Mesendoderm (in vitro differentiated cells): Measurements from ENCODE around the gene RGS17.

ENCODE experiments used
- DNase-seq: peaks from one replicate; pipeline ENCODE4 v3.0.0; 2013
- H2AK5ac ChIP-seq: 2 replicates; pipeline ENCODE4 v1.6.1; 2013; ENCODE audit warnings: low read length, inconsistent platforms
- H2BK120ac ChIP-seq: 2 replicates; pipeline ENCODE4 v1.6.1; 2013; ENCODE audit warnings: low read depth, mild to moderate bottlenecking, low read length, moderate library complexity, mixed read lengths
- H2BK15ac ChIP-seq: replicated peaks from 2 replicates; pipeline ENCODE4 v1.6.1; 2013; ENCODE audit warnings: low read depth, mild to moderate bottlenecking, moderate library complexity
- H2BK5ac ChIP-seq: 2 replicates; pipeline ENCODE4 v1.6.1; 2013; ENCODE audit warnings: low read length, inconsistent platforms
- H3K18ac ChIP-seq: 2 replicates; pipeline ENCODE4 v1.6.1; 2013; ENCODE audit warnings: mild to moderate bottlenecking, low read length, mixed read lengths
- H3K23ac ChIP-seq: one replicate; pipeline ENCODE4 v1.6.1; 2013; ENCODE audit warnings: low read length
- H3K27ac ChIP-seq: 2 replicates; pipeline ENCODE4 v1.5.1; 2013; ENCODE audit warnings: low read depth, mild to moderate bottlenecking, inconsistent platforms, low read length, moderate library complexity
- H3K27me3 ChIP-seq: 2 replicates; pipeline ENCODE4 v1.6.1; 2013; ENCODE audit warnings: low read length, control low read depth, mild to moderate bottlenecking, inconsistent platforms; ENCODE audit not compliant: insufficient read depth, poor library complexity
- H3K36me3 ChIP-seq: 2 replicates; pipeline ENCODE4 v1.6.1; 2013; ENCODE audit warnings: low read length, inconsistent platforms; ENCODE audit not compliant: control insufficient read depth, insufficient read depth
- H3K4ac ChIP-seq: one replicate; pipeline ENCODE4 v1.6.1; 2013; ENCODE audit warnings: low read depth, mild to moderate bottlenecking, low read length, moderate library complexity
- H3K4me1 ChIP-seq: 2 replicates; pipeline ENCODE4 v1.6.1; 2013; ENCODE audit warnings: low read depth, low read length, inconsistent platforms; ENCODE audit not compliant: control insufficient read depth
- H3K4me2 ChIP-seq: 2 replicates; pipeline ENCODE4 v1.6.1; 2013; ENCODE audit warnings: low read length
- H3K4me3 ChIP-seq: 2 replicates; pipeline ENCODE4 v1.5.1; 2013; ENCODE audit warnings: mild to moderate bottlenecking, low read length
- H3K56ac ChIP-seq: one replicate; pipeline ENCODE4 v1.6.1; 2013; ENCODE audit warnings: low read length
- H3K79me1 ChIP-seq: 2 replicates; pipeline ENCODE4 v1.6.1; 2013; ENCODE audit warnings: low read length, inconsistent platforms
- H3K79me2 ChIP-seq: 2 replicates; pipeline ENCODE4 v1.6.1; 2013; ENCODE audit warnings: mild to moderate bottlenecking, low read length; ENCODE audit not compliant: control insufficient read depth, insufficient read depth
- H3K9ac ChIP-seq: 2 replicates; pipeline ENCODE4 v1.6.1; 2013; ENCODE audit warnings: low read length, inconsistent platforms
- H4K5ac ChIP-seq: one replicate; pipeline ENCODE4 v1.6.1; 2013; ENCODE audit warnings: low read length
- H4K8ac ChIP-seq: one replicate; pipeline ENCODE4 v1.6.1; 2013; ENCODE audit warnings: low read depth, mild to moderate bottlenecking, control low read depth, low read length, moderate library complexity
- WGBS: extraction: QIAGEN DNeasy Blood & Tissue Kit; methylation state at CpG from one replicate; pipeline ENCODE4 v1.1.7; 2013; ENCODE audit warnings: low lambda C conversion rate, missing lambda C conversion rate; ENCODE audit not compliant: insufficient coverage; ENCODE audit errors: extremely low coverage; 5-methylcytosine and 5-hydroxymethylcytosine counted together

Gene RGS17

DNA sequence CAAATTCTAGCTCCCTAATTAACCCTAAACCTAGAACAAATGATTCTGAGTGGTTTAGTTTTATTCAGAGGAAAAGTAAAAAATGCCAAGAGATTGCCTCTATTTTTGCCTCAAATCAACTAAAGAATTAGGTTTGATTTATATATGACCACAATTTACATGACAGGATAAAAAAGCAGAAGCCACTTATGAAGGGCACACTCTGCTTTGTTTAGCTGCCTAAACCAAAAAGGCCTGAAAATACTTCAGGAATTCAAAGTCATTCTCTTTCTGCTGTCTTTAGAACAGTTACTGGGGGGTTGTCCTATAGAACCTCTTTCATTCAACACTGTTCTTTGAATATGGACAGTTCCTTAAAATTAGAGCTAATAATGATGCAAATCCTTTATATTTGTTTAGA, 153.5 kb downstream of the RGS17 start:
- H3K9ac ChIP-seq = peak overlapping the region; percentile 15
- no peak overlapping the region for H2BK5ac ChIP-seq
- H4K8ac ChIP-seq = no peak overlapping the region
- no peak overlapping the region for H2AK5ac ChIP-seq
- H3K4me1 ChIP-seq = peaks cover 2% of the 10 kb centered on the region
- H2BK15ac ChIP-seq = no peak overlapping the region
- H3K56ac ChIP-seq = no peak overlapping the region
- no peak for DNase-seq
- no peak overlapping the region for H3K4me3 ChIP-seq
- no peak overlapping the region for H3K4me2 ChIP-seq
- peaks cover 2% of the 10 kb centered on the region for H3K79me1 ChIP-seq
- H3K23ac ChIP-seq = no peak overlapping the region
- no peaks in the 10 kb centered on the region for H3K27me3 ChIP-seq
- peaks cover 4% of the 10 kb centered on the region for H3K36me3 ChIP-seq
- peaks cover 87% of the 10 kb centered on the region for H3K79me2 ChIP-seq
- H4K5ac ChIP-seq = no peak overlapping the region
- H3K18ac ChIP-seq = no peak overlapping the region
- no peak overlapping the region for H2BK120ac ChIP-seq
- H3K4ac ChIP-seq = no peak overlapping the region
- no peak overlapping the region for H3K27ac ChIP-seq

GRCh38 chr6:152976749-152977148, 154.3 kb downstream of the RGS17 start:
- Histone ChIP-seq H2BK120ac (no peak overlapping the region), H3K27me3 (no peaks in the 10 kb centered on the region), H3K36me3 (peaks cover 4% of the 10 kb centered on the region), H3K18ac (no peak overlapping the region), H3K4ac (no peak overlapping the region), H3K23ac (no peak overlapping the region), H2BK5ac (no peak overlapping the region), H3K9ac (peak overlapping the region; percentile 23), H3K4me1 (peaks cover 2% of the 10 kb centered on the region), H3K4me3 (no peak overlapping the region), H4K5ac (no peak overlapping the region), H2AK5ac (no peak overlapping the region), H3K79me2 (peaks cover 79% of the 10 kb centered on the region), H3K56ac (peak overlapping the region; percentile 37), H3K27ac (no peak overlapping the region), H3K4me2 (no peak overlapping the region), H4K8ac (no peak overlapping the region), H2BK15ac (no peak overlapping the region), H3K79me1 (peaks cover 2% of the 10 kb centered on the region)
- no peak for DNase-seq
- WGBS = no CpG with 5 or more reads among the region's 1 CpG

DNA sequence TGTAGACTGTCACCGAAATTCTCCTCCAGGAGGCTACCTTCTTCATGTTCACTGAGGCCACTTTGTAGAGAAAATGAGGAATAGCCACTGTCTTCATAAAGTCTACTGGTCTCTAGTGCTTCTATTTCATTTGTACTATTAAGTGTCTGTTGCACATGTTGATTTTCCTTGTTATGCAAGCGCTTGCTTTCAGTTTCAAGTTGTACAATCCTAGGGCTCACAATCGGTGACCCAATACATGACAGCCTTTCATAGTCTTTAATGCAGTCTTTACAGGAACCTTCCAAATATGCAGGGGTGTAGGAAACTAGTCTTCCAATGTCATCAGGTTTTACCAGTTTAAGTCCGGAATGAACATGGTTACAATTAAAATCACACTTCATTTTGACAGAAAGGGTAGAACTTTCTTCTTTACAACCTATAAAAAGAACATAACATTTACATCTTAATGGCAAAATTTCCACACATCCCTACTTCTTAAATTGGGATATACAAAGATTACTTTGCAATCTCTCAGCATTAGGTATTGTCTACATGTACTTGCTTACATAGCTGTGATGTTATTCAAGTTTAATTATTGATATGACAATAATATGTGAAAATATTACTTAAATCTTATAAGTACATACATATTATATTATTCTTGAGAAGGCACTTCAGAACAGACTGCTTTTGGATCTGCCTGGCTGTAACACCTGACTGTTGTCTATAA, 155.7 kb downstream of the RGS17 start:
- Histone ChIP-seq H4K8ac (no peak overlapping the region), H3K27ac (no peak overlapping the region), H2AK5ac (no peak overlapping the region), H3K4ac (no peak overlapping the region), H3K4me3 (no peak overlapping the region), H3K4me2 (no peak overlapping the region), H3K18ac (no peak overlapping the region), H3K79me1 (peaks cover 2% of the 10 kb centered on the region), H4K5ac (no peak overlapping the region), H2BK120ac (no peak overlapping the region), H3K56ac (no peak overlapping the region), H3K27me3 (no peaks in the 10 kb centered on the region), H3K79me2 (peaks cover 67% of the 10 kb centered on the region), H3K4me1 (peaks cover 2% of the 10 kb centered on the region), H3K23ac (no peak overlapping the region), H2BK5ac (no peak overlapping the region), H2BK15ac (no peak overlapping the region), H3K9ac (no peak overlapping the region), H3K36me3 (peaks cover 6% of the 10 kb centered on the region)
- no peak for DNase-seq
- WGBS = no CpG with 5 or more reads among the region's 4 CpGs

GRCh38 chr6:152973916-152974315, 157.2 kb downstream of the RGS17 start:
- Histone ChIP-seq H4K8ac (no peak overlapping the region), H3K9ac (no peak overlapping the region), H3K79me1 (peaks cover 2% of the 10 kb centered on the region), H3K4me1 (no peaks in the 10 kb centered on the region), H3K4me2 (no peak overlapping the region), H2BK5ac (no peak overlapping the region), H3K79me2 (peaks cover 55% of the 10 kb centered on the region), H3K27me3 (no peaks in the 10 kb centered on the region), H3K36me3 (peaks cover 9% of the 10 kb centered on the region), H2AK5ac (no peak overlapping the region), H4K5ac (no peak overlapping the region), H3K4me3 (no peak overlapping the region), H2BK15ac (no peak overlapping the region), H3K4ac (no peak overlapping the region), H3K18ac (no peak overlapping the region), H2BK120ac (no peak overlapping the region), H3K23ac (no peak overlapping the region), H3K27ac (no peak overlapping the region), H3K56ac (no peak overlapping the region)
- DNase-seq = no peak
- no CpG with 5 or more reads among the region's 1 CpG for WGBS

DNA sequence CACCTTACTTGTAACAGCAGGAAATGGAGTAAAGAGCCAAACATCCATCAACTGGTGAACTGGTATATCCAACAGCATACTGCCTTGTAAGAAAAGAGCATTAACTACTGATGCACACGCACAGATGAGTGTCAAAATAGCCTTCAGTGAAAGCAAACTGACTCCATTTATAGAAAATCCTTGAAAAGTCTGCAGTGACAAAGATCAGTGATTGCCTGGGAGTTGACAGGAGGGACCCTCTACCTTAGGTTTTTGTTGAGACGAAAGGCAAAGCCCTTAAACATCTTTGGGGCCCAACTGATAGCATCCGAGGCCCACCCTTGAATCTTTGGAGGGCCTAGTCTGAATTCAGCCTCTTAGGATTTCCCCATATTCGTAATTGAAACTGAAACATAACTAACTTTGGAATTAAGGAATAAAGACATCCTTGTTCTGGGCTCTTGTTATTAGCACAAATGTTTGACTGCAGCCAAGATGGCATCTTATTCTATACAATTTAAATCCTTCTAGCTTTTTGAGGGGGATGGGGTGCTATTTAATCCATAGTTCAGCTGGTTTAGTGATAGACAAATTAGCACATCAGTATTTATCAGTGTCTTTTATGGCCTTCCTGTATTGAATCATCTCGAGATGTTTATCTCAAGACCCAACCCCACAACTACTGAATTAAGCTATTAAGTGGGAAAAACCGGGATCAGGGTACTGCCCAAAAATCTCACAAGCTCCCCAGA, 161.2 kb downstream of the RGS17 start:
- Histone ChIP-seq H3K18ac (no peak overlapping the region), H3K27me3 (no peaks in the 10 kb centered on the region), H3K23ac (no peak overlapping the region), H3K56ac (no peak overlapping the region), H2BK15ac (no peak overlapping the region), H3K4me3 (no peak overlapping the region), H3K36me3 (peaks cover 7% of the 10 kb centered on the region), H3K79me2 (peaks cover 18% of the 10 kb centered on the region), H2BK120ac (no peak overlapping the region), H3K4ac (no peak overlapping the region), H4K5ac (no peak overlapping the region), H3K9ac (no peak overlapping the region), H4K8ac (no peak overlapping the region), H3K27ac (no peak overlapping the region), H3K4me1 (no peaks in the 10 kb centered on the region), H2BK5ac (no peak overlapping the region), H3K79me1 (peaks cover 2% of the 10 kb centered on the region), H2AK5ac (no peak overlapping the region), H3K4me2 (no peak overlapping the region)
- no peak for DNase-seq
- WGBS = no CpG with 5 or more reads among the region's 6 CpGs
